ENCODE data around the gene RNF20.
A peak's percentile ranks its signal among the peaks of the same experiment; 100 is the strongest.

Gene RNF20

DNA sequence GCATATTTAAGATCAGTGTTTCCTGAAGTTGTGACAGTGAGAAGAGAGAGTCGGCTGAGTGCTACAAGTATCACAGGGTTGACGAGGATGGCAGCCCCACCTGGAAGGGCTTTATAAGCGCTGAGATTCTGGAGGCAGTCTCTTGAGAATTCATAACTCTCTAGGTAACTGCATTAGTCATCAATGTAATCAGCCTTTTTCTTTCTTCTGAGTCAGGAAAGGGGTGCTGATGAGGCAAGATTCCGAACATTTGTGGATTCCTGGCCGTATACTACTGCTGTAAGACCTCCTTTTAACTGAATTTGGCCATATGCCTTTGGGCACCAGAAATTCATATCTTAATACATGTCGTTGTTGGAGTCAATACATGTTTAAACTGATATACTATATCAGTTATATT is 6.6 kb upstream of the RNF20 start:
- no peaks in the 10 kb centered on the region for H3K36me3 ChIP-seq (ENCODE audit: low read length)
- H3K27me3 ChIP-seq (ENCODE audit: low read length) = no peaks in the 10 kb centered on the region
- H3K9me2 ChIP-seq (replicated peaks; ENCODE audit: insufficient read depth, low read length) = no peaks in the 10 kb centered on the region
- H3K79me2 ChIP-seq (ENCODE audit: insufficient read depth, low read length) = no peaks in the 10 kb centered on the region
- no peaks in the 10 kb centered on the region for H3F3A ChIP-seq (ENCODE audit: insufficient read depth)
- no peaks in the 10 kb centered on the region for H3K9me3 ChIP-seq (ENCODE audit: insufficient read depth, low read length)
- H3K4me3 ChIP-seq (ENCODE audit: insufficient read depth, low read length, poor library complexity, severe bottlenecking) = no peak overlapping the region
- no peak overlapping the region for H3K9ac ChIP-seq (ENCODE audit: low read length)
- no peaks in the 10 kb centered on the region for H4K20me1 ChIP-seq (ENCODE audit: low read depth, low read length)
- H3K27ac ChIP-seq (ENCODE audit: low read depth, low read length) = no peak overlapping the region
- TF ChIP-seq, protein P1, sequence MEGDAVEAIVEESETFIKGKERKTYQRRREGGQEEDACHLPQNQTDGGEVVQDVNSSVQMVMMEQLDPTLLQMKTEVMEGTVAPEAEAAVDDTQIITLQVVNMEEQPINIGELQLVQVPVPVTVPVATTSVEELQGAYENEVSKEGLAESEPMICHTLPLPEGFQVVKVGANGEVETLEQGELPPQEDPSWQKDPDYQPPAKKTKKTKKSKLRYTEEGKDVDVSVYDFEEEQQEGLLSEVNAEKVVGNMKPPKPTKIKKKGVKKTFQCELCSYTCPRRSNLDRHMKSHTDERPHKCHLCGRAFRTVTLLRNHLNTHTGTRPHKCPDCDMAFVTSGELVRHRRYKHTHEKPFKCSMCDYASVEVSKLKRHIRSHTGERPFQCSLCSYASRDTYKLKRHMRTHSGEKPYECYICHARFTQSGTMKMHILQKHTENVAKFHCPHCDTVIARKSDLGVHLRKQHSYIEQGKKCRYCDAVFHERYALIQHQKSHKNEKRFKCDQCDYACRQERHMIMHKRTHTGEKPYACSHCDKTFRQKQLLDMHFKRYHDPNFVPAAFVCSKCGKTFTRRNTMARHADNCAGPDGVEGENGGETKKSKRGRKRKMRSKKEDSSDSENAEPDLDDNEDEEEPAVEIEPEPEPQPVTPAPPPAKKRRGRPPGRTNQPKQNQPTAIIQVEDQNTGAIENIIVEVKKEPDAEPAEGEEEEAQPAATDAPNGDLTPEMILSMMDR (IDR thresholded peaks at IDR 0.05; ENCODE audit: insufficient read depth, low read length, poor library complexity, severe bottlenecking) = no peak
- TF ChIP-seq EZH2phosphoT487 (conservative IDR thresholded peaks at IDR 0.05; ENCODE audit: low read length) = no peak
- H3K4me2 ChIP-seq (ENCODE audit: low read depth, low read length, poor library complexity, severe bottlenecking) = no peak overlapping the region
- H2AFZ ChIP-seq (ENCODE audit: low read depth, low read length, severe bottlenecking) = no peak overlapping the region

DNA sequence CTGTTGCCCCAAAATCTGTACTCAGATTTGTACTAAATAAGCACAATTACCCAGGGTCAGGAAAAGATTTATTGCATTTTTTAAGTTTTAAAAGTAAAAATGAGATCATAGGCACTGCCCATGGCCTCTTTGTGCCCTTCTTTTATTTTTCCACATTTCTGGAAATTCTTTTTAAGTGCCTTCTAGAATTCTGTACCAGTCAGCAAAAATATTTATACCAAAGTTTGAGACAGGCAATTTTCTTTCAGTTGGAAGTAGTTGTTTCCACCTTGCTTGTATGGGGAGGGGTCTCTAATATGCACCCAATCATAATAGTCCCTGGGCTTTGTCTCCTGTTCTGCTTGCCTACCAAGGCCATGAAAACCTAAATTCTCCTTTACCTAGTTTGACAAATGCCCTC is 5.6 kb upstream of the RNF20 start:
- no peak overlapping the region for H3K27ac ChIP-seq (ENCODE audit: low read depth, low read length)
- no peak overlapping the region for H3K4me2 ChIP-seq (ENCODE audit: low read depth, low read length, poor library complexity, severe bottlenecking)
- no peak overlapping the region for H3K9ac ChIP-seq (ENCODE audit: low read length)
- H3K36me3 ChIP-seq (ENCODE audit: low read length) = no peaks in the 10 kb centered on the region
- H3K4me3 ChIP-seq (ENCODE audit: insufficient read depth, low read length, poor library complexity, severe bottlenecking) = no peak overlapping the region
- no peaks in the 10 kb centered on the region for H4K20me1 ChIP-seq (ENCODE audit: low read depth, low read length)
- no peaks in the 10 kb centered on the region for H3K9me3 ChIP-seq (ENCODE audit: insufficient read depth, low read length)
- H3K27me3 ChIP-seq (ENCODE audit: low read length) = no peaks in the 10 kb centered on the region
- no peak for TF ChIP-seq EZH2phosphoT487 (conservative IDR thresholded peaks at IDR 0.05; ENCODE audit: low read length)
- TF ChIP-seq, protein P1 (IDR thresholded peaks at IDR 0.05; ENCODE audit: insufficient read depth, low read length, poor library complexity, severe bottlenecking) = no peak
- H2AFZ ChIP-seq (ENCODE audit: low read depth, low read length, severe bottlenecking) = no peak overlapping the region
- H3K79me2 ChIP-seq (ENCODE audit: insufficient read depth, low read length) = no peaks in the 10 kb centered on the region
- no peaks in the 10 kb centered on the region for H3F3A ChIP-seq (ENCODE audit: insufficient read depth)
- no peaks in the 10 kb centered on the region for H3K9me2 ChIP-seq (replicated peaks; ENCODE audit: insufficient read depth, low read length)

DNA sequence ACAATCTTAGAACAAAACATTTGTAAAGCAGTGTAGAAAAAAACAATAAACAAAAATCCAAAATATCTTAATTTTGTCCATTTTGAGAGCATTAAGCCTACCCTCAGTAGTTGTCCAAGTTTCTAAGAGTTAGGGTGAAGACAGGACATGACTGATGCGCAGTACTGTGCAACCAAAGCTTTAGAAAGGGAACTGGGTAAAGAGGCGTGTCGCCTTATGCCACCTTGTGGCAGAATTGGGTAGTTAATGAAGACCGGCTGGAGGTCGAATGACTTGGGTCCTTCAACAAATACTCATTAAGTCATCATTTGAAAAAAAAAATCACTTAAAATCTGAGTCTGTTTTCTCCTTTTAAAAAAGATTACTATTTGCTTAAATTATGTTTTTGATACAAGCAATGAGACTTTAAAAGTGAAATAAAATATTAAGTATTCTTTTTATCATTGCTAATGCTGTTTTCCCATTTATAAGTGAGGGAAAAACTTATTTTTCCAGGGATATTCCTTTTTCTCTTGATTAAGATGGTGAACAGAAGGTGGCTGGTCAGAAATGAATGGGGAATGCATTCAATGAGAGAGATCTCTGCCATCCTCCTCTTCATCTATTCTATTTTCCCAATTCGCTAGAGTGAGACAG is 3.5 kb upstream of the RNF20 start:
- H3K4me3 ChIP-seq (ENCODE audit: insufficient read depth, low read length, poor library complexity, severe bottlenecking) = no peak overlapping the region
- H3K27ac ChIP-seq (ENCODE audit: low read depth, low read length) = no peak overlapping the region
- H3K36me3 ChIP-seq (ENCODE audit: low read length) = no peaks in the 10 kb centered on the region
- no peaks in the 10 kb centered on the region for H3K9me2 ChIP-seq (replicated peaks; ENCODE audit: insufficient read depth, low read length)
- H3K27me3 ChIP-seq (ENCODE audit: low read length) = no peaks in the 10 kb centered on the region
- H3K9me3 ChIP-seq (ENCODE audit: insufficient read depth, low read length) = no peaks in the 10 kb centered on the region
- no peaks in the 10 kb centered on the region for H3F3A ChIP-seq (ENCODE audit: insufficient read depth)
- peaks cover 13% of the 10 kb centered on the region for H3K79me2 ChIP-seq (ENCODE audit: insufficient read depth, low read length)
- TF ChIP-seq EZH2phosphoT487 (conservative IDR thresholded peaks at IDR 0.05; ENCODE audit: low read length) = no peak
- TF ChIP-seq, protein P1 (IDR thresholded peaks at IDR 0.05; ENCODE audit: insufficient read depth, low read length, poor library complexity, severe bottlenecking) = peak; percentile 48
- no peak overlapping the region for H3K9ac ChIP-seq (ENCODE audit: low read length)
- no peak overlapping the region for H2AFZ ChIP-seq (ENCODE audit: low read depth, low read length, severe bottlenecking)
- H3K4me2 ChIP-seq (ENCODE audit: low read depth, low read length, poor library complexity, severe bottlenecking) = no peak overlapping the region
- no peaks in the 10 kb centered on the region for H4K20me1 ChIP-seq (ENCODE audit: low read depth, low read length)

All from SU-DHL-6 (cell line).